GM12864 (cell line): Measurements from ENCODE around the gene MID1.

Experiments
- DNase-seq: peaks from one replicate; pipeline ENCODE4 v3.0.0-alpha.2; 2011; ENCODE audit warnings: low read depth
- H3K4me3 ChIP-seq: 2 replicates; pipeline ENCODE4 v1.5.1; 2011; ENCODE audit warnings: mild to moderate bottlenecking, low read depth, low read length, control low read depth
- TF ChIP-seq, protein P1 (sequence below): IDR thresholded peaks from 2 replicates; pipeline ENCODE4 v1.5.1; 2011; ENCODE audit warnings: low read depth, mild to moderate bottlenecking, moderate library complexity, low read length, control low read depth, inconsistent platforms; ENCODE audit errors: missing control alignments

MID1 gene

DNA sequence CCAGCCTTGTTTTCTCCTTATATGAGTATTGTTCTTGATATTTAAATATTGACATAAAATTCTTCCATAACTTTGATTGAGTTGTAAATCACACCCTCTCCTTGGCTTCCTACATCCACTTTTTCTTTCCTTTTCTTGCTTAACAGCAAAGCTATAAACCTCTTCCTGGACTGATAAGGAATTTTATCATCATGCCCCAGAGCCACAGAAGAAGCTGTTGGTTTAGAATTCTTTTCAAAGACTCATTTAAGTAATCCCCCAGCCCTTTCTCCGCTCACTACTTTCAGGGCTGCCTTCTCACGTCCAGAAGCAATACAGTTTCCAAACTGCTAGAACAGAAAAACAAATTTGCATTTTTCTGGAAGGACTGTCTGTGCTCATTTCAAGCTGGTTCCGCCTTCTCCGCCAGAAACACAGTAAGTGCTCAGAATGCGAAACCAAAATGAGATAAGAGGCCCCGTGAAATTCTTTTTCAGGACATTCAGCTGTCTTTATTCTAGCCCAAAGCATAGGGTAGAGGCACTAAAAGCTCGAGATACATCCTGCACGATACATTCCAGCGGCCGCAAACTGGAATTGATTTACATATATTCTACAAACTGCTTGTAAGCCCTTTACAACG is 849 bp downstream of the MID1 start:
- TF ChIP-seq, protein P1, sequence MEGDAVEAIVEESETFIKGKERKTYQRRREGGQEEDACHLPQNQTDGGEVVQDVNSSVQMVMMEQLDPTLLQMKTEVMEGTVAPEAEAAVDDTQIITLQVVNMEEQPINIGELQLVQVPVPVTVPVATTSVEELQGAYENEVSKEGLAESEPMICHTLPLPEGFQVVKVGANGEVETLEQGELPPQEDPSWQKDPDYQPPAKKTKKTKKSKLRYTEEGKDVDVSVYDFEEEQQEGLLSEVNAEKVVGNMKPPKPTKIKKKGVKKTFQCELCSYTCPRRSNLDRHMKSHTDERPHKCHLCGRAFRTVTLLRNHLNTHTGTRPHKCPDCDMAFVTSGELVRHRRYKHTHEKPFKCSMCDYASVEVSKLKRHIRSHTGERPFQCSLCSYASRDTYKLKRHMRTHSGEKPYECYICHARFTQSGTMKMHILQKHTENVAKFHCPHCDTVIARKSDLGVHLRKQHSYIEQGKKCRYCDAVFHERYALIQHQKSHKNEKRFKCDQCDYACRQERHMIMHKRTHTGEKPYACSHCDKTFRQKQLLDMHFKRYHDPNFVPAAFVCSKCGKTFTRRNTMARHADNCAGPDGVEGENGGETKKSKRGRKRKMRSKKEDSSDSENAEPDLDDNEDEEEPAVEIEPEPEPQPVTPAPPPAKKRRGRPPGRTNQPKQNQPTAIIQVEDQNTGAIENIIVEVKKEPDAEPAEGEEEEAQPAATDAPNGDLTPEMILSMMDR = no peak
- DNase-seq = no peak
- H3K4me3 ChIP-seq = peak overlapping the region; percentile 32

DNA sequence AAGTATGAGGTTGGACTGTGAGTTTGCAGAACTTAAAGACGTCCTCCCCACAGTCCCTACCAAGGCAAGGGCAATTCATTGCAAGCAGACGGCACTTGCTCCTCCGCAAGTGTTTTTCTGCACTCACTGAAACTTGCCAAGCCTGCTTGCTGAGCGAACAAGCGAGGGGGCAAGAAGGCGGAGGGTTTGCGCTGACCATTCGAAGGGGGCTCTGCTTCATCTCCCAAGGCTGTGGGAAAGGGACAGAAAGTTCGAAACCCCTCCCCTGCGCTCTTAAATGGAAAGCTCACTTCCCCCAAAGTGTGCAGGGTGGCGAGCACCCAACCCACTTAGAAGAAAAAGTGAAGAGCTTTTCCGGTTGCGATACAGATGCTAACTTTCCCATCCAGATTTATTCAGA is 1.4 kb downstream of the MID1 start:
- no peak for DNase-seq
- TF ChIP-seq, protein P1 = no peak
- H3K4me3 ChIP-seq = no peak overlapping the region

GRCh38 chrX:10617999-10618351 is 2.4 kb downstream of the MID1 start:
- DNase-seq = no peak
- H3K4me3 ChIP-seq = no peak overlapping the region
- TF ChIP-seq, protein P1 = no peak

DNA sequence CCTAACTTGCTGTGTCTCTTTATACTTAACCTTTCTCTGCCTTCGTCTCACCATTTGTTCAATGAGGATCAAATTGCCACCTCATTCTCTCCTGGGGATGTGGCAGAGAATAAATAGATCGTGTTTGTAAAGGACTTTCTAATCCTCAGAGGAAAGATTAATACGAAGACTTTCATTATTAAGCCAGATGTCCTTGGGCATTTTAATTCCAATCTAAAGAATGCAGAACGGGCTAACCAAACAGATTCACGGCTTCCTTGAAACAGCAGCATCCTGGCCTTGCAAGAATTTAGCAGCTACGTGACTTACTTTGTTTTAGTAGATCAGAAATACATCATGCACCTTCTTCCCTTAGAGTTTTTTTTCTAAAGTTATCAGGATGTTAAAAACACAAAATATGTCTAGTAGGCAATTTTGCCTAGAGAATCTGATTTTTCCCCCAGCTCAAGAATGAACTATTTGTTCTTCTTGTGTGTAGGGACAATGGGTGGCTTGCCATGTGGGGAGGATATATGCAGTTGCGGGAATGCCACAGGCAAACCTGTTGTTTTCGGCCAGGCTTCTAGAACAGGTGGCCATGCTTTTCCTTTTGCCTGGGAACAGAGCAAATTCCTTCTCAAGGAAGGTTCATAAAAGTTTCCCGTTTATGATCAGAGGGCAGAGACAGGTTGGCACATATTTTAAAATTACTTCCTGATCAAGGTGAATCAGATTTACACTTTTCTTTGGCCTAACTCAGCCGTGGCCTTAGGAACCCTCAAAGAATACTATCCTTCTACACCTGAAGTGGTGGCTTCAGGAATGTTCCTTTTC is 3.0 kb downstream of the MID1 start:
- DNase-seq = no peak
- no peak overlapping the region for H3K4me3 ChIP-seq
- TF ChIP-seq, protein P1 = no peak

GRCh38 chrX:10615931-10616774 is 4.2 kb downstream of the MID1 start:
- TF ChIP-seq, protein P1 = peak; percentile 54
- H3K4me3 ChIP-seq = no peak overlapping the region
- DNase-seq = no peak

DNA sequence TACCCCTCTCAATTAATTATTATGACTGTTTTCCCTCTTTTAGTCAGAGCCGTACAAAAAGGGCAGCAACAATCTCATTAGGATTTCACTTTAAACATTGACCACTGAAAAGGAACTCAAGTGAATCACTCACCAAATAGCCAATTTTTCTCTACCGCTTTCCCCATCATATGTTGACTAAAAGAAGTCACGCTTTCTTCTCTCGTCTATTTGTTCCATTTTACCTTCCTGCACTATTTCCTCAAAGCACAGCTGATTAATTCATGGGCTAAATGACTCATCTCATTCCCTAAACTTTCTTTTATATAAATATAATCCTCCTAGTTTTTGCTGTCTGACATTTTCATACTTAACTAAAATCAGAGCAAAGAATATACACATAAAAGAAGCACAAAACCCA is 8.2 kb downstream of the MID1 start:
- TF ChIP-seq, protein P1 = no peak
- no peak for DNase-seq
- H3K4me3 ChIP-seq = no peak overlapping the region
